ENCODE results near the gene PTDSS2. TPM values are rescaled to one million over a fixed set of nuclear protein-coding genes. Genes with fewer than 3 reads are reported as not detected.

The PTDSS2 gene
- total and polyA plus RNA-seq, 2 of the 13 experiments (the other 11 are each of a cell fraction or from before 2014, with no cell fraction given) = 21.7 to 26.4 TPM

- TF ChIP-seq CEBPZ (IDR thresholded peaks at IDR 0.05; ENCODE audit: low read length) = no peak
- peak; percentile 34; the same call in 1 of the 2 replicates for TF ChIP-seq ZNF629 (CRISPR knock-in tag; conservative IDR thresholded peaks at IDR 0.05)
- TF ChIP-seq ZNF7 (CRISPR knock-in tag; IDR thresholded peaks at IDR 0.05) = no peak
- TF ChIP-seq PRMT3 (CRISPR knock-in tag; IDR thresholded peaks at IDR 0.05; ENCODE audit: borderline replicate concordance, low read depth) = no peak
- TF ChIP-seq ZNF234 (CRISPR knock-in tag; conservative IDR thresholded peaks at IDR 0.05) = no peak
- no peak for TF ChIP-seq ZNF431 (CRISPR knock-in tag; IDR thresholded peaks at IDR 0.05; ENCODE audit: borderline replicate concordance, low read depth)
- no peak for TF ChIP-seq ZNF589 (CRISPR knock-in tag; conservative IDR thresholded peaks at IDR 0.05)
- 0 out of 2 replicates have a peak, but pooled peaks have one; percentile 66 for TF ChIP-seq GLI4 (CRISPR knock-in tag; IDR thresholded peaks at IDR 0.05; ENCODE audit: borderline replicate concordance)
- no peak for TF ChIP-seq XBP1 (CRISPR knock-in tag; IDR thresholded peaks at IDR 0.05)
- no peak for TF ChIP-seq KLF15 (CRISPR knock-in tag; IDR thresholded peaks at IDR 0.05; ENCODE audit: borderline replicate concordance)
- no peak; the same call in 1 of the 2 replicates for TF ChIP-seq AHDC1 (CRISPR knock-in tag; IDR thresholded peaks at IDR 0.05; ENCODE audit: borderline replicate concordance)
- no peak for TF ChIP-seq HMG20A (CRISPR knock-in tag; IDR thresholded peaks at IDR 0.05; ENCODE audit: borderline replicate concordance)
- no peak for TF ChIP-seq ZNF737 (CRISPR knock-in tag; IDR thresholded peaks at IDR 0.05; ENCODE audit: borderline replicate concordance)
- no peak for TF ChIP-seq ZNF24 (IDR thresholded peaks at IDR 0.05)
- TF ChIP-seq SOX5 (CRISPR knock-in tag; IDR thresholded peaks at IDR 0.05; ENCODE audit: borderline replicate concordance) = no peak; the same call in 1 of the 2 replicates
These were observed 56.3 kb downstream of the PTDSS2 start (continued) for GRCh38 chr11:506238-506994.
